ENCODE results near the gene PTPN21.

DNA sequence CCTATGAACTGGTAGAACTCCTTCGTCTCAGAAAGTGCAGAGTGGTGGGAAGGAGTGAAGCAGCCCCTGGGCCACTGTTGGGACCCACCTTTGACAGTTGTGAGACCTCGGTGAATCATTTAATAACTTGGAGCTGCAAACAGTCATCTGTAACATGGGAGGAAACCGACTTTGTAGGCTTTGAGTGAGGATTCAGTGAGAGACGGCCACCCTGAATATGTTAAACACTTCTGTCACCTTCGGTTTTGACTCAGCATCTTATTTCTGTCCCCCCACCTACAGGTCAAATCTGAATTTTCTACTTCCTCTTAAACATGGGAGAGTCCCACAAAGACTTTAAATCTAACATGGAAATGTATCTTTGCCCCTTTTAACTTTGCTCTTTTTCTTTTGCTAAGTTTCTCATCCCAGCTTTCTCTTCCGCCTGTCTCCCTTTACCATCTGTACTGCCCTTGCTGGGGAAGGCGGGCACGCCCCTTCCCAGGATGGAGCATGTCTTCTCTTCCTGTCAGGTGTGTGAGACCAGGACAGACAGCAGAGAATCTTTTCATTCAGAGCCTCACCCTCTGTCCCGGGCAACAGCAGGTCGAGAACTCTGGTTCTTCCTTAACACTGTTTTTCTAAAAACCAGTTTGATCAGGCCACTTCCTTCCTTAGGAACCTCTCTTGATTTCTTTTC lies 45.1 kb upstream of the PTPN21 start:
- TF ChIP-seq, protein P1, sequence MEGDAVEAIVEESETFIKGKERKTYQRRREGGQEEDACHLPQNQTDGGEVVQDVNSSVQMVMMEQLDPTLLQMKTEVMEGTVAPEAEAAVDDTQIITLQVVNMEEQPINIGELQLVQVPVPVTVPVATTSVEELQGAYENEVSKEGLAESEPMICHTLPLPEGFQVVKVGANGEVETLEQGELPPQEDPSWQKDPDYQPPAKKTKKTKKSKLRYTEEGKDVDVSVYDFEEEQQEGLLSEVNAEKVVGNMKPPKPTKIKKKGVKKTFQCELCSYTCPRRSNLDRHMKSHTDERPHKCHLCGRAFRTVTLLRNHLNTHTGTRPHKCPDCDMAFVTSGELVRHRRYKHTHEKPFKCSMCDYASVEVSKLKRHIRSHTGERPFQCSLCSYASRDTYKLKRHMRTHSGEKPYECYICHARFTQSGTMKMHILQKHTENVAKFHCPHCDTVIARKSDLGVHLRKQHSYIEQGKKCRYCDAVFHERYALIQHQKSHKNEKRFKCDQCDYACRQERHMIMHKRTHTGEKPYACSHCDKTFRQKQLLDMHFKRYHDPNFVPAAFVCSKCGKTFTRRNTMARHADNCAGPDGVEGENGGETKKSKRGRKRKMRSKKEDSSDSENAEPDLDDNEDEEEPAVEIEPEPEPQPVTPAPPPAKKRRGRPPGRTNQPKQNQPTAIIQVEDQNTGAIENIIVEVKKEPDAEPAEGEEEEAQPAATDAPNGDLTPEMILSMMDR (IDR thresholded peaks at IDR 0.05) = no peak
- TF ChIP-seq POLR2AphosphoS5 (IDR thresholded peaks at IDR 0.05) = no peak
- TF ChIP-seq POLR2A (IDR thresholded peaks at IDR 0.05; ENCODE audit: low read depth) = no peak
- no peak for TF ChIP-seq EP300 (IDR thresholded peaks at IDR 0.05)

Data from esophagus muscularis mucosa (tissue), 4 donors.